ENCODE measurements around the gene CCSER1.

GRCh38 chr4:90648311-90648710 lies 521.1 kb downstream of the CCSER1 start:
- no peak for TF ChIP-seq POLR2A (IDR thresholded peaks at IDR 0.05; ENCODE audit: low read depth)
- TF ChIP-seq POLR2AphosphoS5 (IDR thresholded peaks at IDR 0.05): no peak

Data from esophagus muscularis mucosa (tissue), 2 donors.